Measurements from ENCODE around the gene VSIG10. TPM values are rescaled to one million over a fixed set of nuclear protein-coding genes. Genes with fewer than 3 reads are reported as not detected.

The VSIG10 gene
- polyA plus RNA-seq, 3 donors: 1.5 to 2.3 (median 1.5) TPM

- H3K36me3 Mint-ChIP-seq: no peaks in the 10 kb centered on the region
- Histone ChIP-seq H3K27me3 (ENCODE audit: control insufficient read depth in 2 of 2, insufficient read depth in 2 of 2, low read length in 2 of 2) (no peaks in the 10 kb centered on the region), H3K79me2 (ENCODE audit: insufficient read depth, low read length) (no peaks in the 10 kb centered on the region), H3K4me3 (replicated peaks in 1 of 3; ENCODE audit: low read depth in 2 of 3, low read length in 3 of 3) (no peak overlapping the region), H3K36me3 (replicated peaks in 1 of 2; ENCODE audit: control insufficient read depth in 1 of 2, insufficient read depth in 2 of 2, low read length in 2 of 2) (no peaks in the 10 kb centered on the region), H4K20me1 (ENCODE audit: insufficient read depth, low read length) (no peaks in the 10 kb centered on the region), H3K4me1 (ENCODE audit: control insufficient read depth in 1 of 2, insufficient read depth in 2 of 2, low read length in 2 of 2) (no peaks in the 10 kb centered on the region), H3K27ac (ENCODE audit: low read depth in 1 of 2, low read length in 2 of 2) (no peak overlapping the region), H3K9ac (ENCODE audit: insufficient read depth, low read length, poor library complexity, severe bottlenecking) (no peak overlapping the region), H3K9me3 (replicated peaks in 1 of 2; ENCODE audit: control insufficient read depth in 1 of 2, insufficient read depth in 1 of 2, low read length in 2 of 2) (no peaks in the 10 kb centered on the region), H2AFZ (ENCODE audit: insufficient read depth, low read depth, low read length, poor library complexity, severe bottlenecking) (no peak overlapping the region), H3K4me2 (replicated peaks; ENCODE audit: extremely low read depth, low read length, poor library complexity, severe bottlenecking) (no peak overlapping the region)
- TF ChIP-seq CTCF (IDR thresholded peaks at IDR 0.05): no peak
- no peak for DNase-seq
- H3K4me3 Mint-ChIP-seq: no peak overlapping the region
- peaks cover 0 to 5% (median 0%) of the 10 kb centered on the region in 3 donors for H3K27me3 Mint-ChIP-seq (ENCODE audit: low read depth in 3 of 3)
- WGBS (ENCODE audit: insufficient coverage): 97% methylated on average over 4 of the region's 5 CpGs
- no peaks in the 10 kb centered on the region for H3K4me1 Mint-ChIP-seq
- peaks cover 0 to 1% (median 0%) of the 10 kb centered on the region in 7 donors for H3K9me3 Mint-ChIP-seq
- H3K27ac Mint-ChIP-seq: no peak overlapping the region
- intact Hi-C loops (cut with micrococcal nuclease): no loop called here
Measured at GRCh38 chr12:118127867-118128266, 24.1 kb upstream of the VSIG10 start.

GRCh38 chr12:118126119-118126757, 22.4 kb upstream of the VSIG10 start:
- Histone ChIP-seq H3K4me2 (replicated peaks; ENCODE audit: extremely low read depth, low read length, poor library complexity, severe bottlenecking) (no peak overlapping the region), H3K36me3 (replicated peaks in 1 of 2; ENCODE audit: control insufficient read depth in 1 of 2, insufficient read depth in 2 of 2, low read length in 2 of 2) (no peaks in the 10 kb centered on the region), H3K79me2 (ENCODE audit: insufficient read depth, low read length) (no peaks in the 10 kb centered on the region), H3K4me3 (replicated peaks in 1 of 3; ENCODE audit: low read depth in 2 of 3, low read length in 3 of 3) (no peak overlapping the region), H2AFZ (ENCODE audit: insufficient read depth, low read depth, low read length, poor library complexity, severe bottlenecking) (no peak overlapping the region), H4K20me1 (ENCODE audit: insufficient read depth, low read length) (no peaks in the 10 kb centered on the region), H3K27me3 (ENCODE audit: control insufficient read depth in 2 of 2, insufficient read depth in 2 of 2, low read length in 2 of 2) (no peaks in the 10 kb centered on the region), H3K9ac (ENCODE audit: insufficient read depth, low read length, poor library complexity, severe bottlenecking) (no peak overlapping the region), H3K9me3 (replicated peaks in 1 of 2; ENCODE audit: control insufficient read depth in 1 of 2, insufficient read depth in 1 of 2, low read length in 2 of 2) (no peaks in the 10 kb centered on the region), H3K4me1 (ENCODE audit: control insufficient read depth in 1 of 2, insufficient read depth in 2 of 2, low read length in 2 of 2) (no peaks in the 10 kb centered on the region), H3K27ac (ENCODE audit: low read depth in 1 of 2, low read length in 2 of 2) (no peak overlapping the region)
- no peak for DNase-seq
- no peaks in the 10 kb centered on the region for H3K36me3 Mint-ChIP-seq
- peaks cover 0 to 1% (median 0%) of the 10 kb centered on the region in 7 donors for H3K9me3 Mint-ChIP-seq
- WGBS (ENCODE audit: insufficient coverage): 91% methylated on average over 6 of the region's 13 CpGs
- H3K27ac Mint-ChIP-seq: no peak overlapping the region
- no peaks in the 10 kb centered on the region for H3K27me3 Mint-ChIP-seq (ENCODE audit: low read depth in 3 of 3)
- intact Hi-C loops (cut with micrococcal nuclease): no loop called here
- TF ChIP-seq CTCF (IDR thresholded peaks at IDR 0.05): no peak
- H3K4me3 Mint-ChIP-seq: no peak overlapping the region
- no peaks in the 10 kb centered on the region for H3K4me1 Mint-ChIP-seq

Data from CD14-positive monocyte (primary cell).